Activated CD4-positive, alpha-beta memory T cell treated with anti-CD3 and anti-CD28 coated beads for 36 hours (primary cell): ENCODE data around the gene SART3. TPM values are rescaled to one million over a fixed set of nuclear protein-coding genes. Genes with fewer than 3 reads are reported as not detected.

Experiments
- CTCF ChIA-PET: fragments of 350-600 bp; sonication (Branson Sonifier 250); formaldehyde crosslinking; loops from one replicate; lab custom pipeline; 2021; ENCODE audit warnings: antibody characterized with exemption, inconsistent platforms; lab: Charles Lee
- POLR2A ChIA-PET: fragments of 350-600 bp; sonication (Branson Sonifier 250); formaldehyde crosslinking; loops from one replicate; lab custom pipeline; 2021; ENCODE audit warnings: antibody characterized with exemption; lab: Charles Lee
- DNase-seq: peaks from one replicate; pipeline ENCODE4 v3.0.0-alpha.2; 2020
- H3K27ac Mint-ChIP-seq: one replicate; pipeline ENCODE4 v1.8.0; 2021; ENCODE audit warnings: mixed read lengths
- H3K27me3 Mint-ChIP-seq: one replicate; pipeline ENCODE4 v1.8.0; 2021; ENCODE audit warnings: mixed read lengths
- H3K36me3 Mint-ChIP-seq: one replicate; pipeline ENCODE4 v1.8.0; 2021; ENCODE audit warnings: mixed read lengths
- H3K4me1 Mint-ChIP-seq: one replicate; pipeline ENCODE4 v1.8.0; 2021; ENCODE audit warnings: low read depth, mixed read lengths
- H3K4me3 Mint-ChIP-seq: one replicate; pipeline ENCODE4 v1.8.0; 2021; ENCODE audit warnings: mild to moderate bottlenecking, mixed read lengths
- H3K9me3 Mint-ChIP-seq: one replicate; pipeline ENCODE4 v1.8.0; 2021; ENCODE audit warnings: mixed read lengths
- intact Hi-C: fragments of 100-400 bp; cut with micrococcal nuclease; formaldehyde crosslinking; loops from one replicate; pipeline ENCODE4 v1.15.1; 2023
- total RNA-seq, 2 experiments: library from RNA; stranded (reverse); gene quantifications; one replicate each; pipeline ENCODE4 v1.2.3, GENCODE V29; 2021

SART3 gene, protein sequence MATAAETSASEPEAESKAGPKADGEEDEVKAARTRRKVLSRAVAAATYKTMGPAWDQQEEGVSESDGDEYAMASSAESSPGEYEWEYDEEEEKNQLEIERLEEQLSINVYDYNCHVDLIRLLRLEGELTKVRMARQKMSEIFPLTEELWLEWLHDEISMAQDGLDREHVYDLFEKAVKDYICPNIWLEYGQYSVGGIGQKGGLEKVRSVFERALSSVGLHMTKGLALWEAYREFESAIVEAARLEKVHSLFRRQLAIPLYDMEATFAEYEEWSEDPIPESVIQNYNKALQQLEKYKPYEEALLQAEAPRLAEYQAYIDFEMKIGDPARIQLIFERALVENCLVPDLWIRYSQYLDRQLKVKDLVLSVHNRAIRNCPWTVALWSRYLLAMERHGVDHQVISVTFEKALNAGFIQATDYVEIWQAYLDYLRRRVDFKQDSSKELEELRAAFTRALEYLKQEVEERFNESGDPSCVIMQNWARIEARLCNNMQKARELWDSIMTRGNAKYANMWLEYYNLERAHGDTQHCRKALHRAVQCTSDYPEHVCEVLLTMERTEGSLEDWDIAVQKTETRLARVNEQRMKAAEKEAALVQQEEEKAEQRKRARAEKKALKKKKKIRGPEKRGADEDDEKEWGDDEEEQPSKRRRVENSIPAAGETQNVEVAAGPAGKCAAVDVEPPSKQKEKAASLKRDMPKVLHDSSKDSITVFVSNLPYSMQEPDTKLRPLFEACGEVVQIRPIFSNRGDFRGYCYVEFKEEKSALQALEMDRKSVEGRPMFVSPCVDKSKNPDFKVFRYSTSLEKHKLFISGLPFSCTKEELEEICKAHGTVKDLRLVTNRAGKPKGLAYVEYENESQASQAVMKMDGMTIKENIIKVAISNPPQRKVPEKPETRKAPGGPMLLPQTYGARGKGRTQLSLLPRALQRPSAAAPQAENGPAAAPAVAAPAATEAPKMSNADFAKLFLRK
- 10 to 100 TPM; 84.3 to 91.5 TPM for total RNA-seq

DNA sequence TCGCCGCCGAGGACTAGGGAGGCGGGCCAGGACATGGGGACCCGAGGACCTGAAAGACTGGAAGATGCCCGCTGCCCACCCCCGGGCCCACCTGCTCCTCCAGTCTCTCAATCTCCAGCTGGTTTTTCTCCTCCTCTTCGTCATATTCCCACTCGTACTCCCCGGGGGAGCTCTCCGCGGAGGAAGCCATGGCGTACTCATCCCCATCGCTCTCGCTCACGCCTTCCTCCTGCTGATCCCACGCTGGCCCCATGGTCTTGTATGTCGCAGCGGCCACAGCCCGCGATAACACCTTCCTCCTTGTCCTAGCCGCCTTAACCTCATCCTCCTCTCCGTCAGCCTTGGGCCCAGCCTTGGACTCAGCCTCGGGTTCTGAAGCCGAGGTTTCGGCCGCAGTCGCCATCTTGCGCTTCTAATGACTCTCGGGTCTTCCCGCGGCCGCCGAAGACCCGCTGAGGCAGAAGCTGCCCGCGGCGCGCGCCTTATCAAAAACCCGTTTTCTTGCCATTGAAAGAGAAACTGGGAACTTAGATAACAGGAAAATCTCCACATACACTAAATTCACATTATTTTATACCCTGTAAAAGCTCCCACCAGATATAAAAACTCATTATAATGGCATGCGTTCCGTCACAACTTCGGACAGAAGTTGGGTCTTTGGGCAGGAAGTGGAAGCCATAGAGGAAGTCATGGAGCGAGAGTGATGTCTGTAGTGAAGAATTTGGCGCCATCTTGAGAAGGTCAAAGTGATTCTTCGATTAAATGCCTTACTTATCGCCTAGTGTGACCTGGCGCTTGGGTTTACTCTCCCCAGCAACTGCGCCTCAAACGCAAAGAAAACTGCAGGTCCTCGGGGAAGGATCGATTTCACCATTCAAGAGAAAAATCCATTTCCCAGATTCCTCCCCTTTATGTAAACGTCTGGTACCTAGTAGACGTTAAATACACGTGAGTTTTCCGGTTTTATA is at the start of gene SART3:
TSS of gene SART3 (minus strand) at position 422 of the 968 bp plus-strand sequence. CDS start at position 403, 19 bp downstream.
- peak; percentile 88 for DNase-seq
- peak within 1 kb of the TSS; percentile 99 for H3K27ac Mint-ChIP-seq
- intact Hi-C loops = loop anchor here (1.0 to 10.0 kb wide), 3 partner anchors 46 to 274 kb away; partner anchors contain the start of gene FICD
- peaks cover 60% of the 10 kb centered on the region for H3K4me1 Mint-ChIP-seq
- no peaks in the 10 kb centered on the region for H3K9me3 Mint-ChIP-seq
- no peaks in the 10 kb centered on the region for H3K27me3 Mint-ChIP-seq
- peak within 1 kb of the TSS; percentile 100 for H3K4me3 Mint-ChIP-seq
- ChIA-PET POLR2A (interaction anchor here (0.6 to 7.0 kb wide), 8 partner anchors 56 to 1165 kb away, joined by 4 to 66 read pairs (median 5); partner anchors contain the start of genes SELPLG, SSH1 and USP30), CTCF (interaction anchor here (0.6 to 18.8 kb wide), 8 partner anchors 11 to 532 kb away, joined by 3 to 472 read pairs (median 3); partner anchors contain the start of genes ALKBH2 and SELPLG)
- H3K36me3 Mint-ChIP-seq = peaks cover 35% of the 10 kb centered on the region

- DNase-seq = no peak
- H3K27me3 Mint-ChIP-seq = peaks cover 2% of the 10 kb centered on the region
- H3K4me1 Mint-ChIP-seq = peaks cover 12% of the 10 kb centered on the region
- H3K9me3 Mint-ChIP-seq = no peaks in the 10 kb centered on the region
- POLR2A ChIA-PET = no interaction called here
- no peak overlapping the region for H3K27ac Mint-ChIP-seq
- H3K4me3 Mint-ChIP-seq = no peak overlapping the region
- CTCF ChIA-PET = interaction anchor here (0.8 to 13.9 kb wide), 3 partner anchors 45 to 193 kb away, joined by 3 to 472 read pairs (median 3); partner anchors contain the start of genes ISCU and SART3
- H3K36me3 Mint-ChIP-seq = no peaks in the 10 kb centered on the region
- intact Hi-C loops = no loop called here
Measured at GRCh38 chr12:108610336-108610815, 49.4 kb upstream of the SART3 start.

DNA sequence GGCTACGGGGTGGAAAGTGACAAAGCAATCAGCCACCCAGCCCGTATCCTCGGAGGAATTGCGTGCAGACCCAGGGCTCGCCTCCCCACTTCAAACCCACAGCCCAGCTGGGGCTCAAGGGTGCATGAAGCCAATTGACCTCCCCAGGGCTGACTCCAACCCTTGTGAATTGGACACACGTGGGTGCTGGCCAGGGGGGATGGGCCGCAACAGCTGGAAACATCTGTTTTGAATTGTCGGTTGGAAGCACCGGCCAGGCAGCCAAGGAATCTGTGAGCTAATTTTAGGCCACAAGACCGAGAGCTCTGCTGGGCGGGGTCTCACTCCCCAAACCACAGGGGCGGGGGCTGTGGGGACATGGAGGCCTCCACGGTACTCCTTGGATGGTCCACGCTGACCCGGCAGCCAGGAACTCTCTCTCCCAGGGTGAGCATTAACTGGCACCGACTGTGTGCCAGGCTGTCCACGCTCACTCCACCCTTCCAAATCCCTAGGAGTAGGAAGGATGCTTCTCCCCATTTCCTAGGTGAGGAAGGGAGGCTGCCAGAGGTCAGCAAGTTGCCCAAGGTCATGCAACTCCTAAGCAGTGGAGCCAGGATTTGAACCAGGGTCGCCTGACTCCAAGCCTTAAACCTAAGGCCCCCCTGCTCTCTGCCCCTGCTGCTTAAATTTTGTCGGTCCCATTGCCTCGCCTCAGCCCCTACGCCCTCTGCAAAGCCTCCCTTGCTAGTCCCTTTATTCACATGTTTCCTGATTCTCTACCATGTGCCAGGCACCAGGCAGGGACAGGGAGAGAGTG is 48.8 kb upstream of the SART3 start:
- Mint-ChIP-seq H3K4me1 (peaks cover 12% of the 10 kb centered on the region), H3K36me3 (no peaks in the 10 kb centered on the region), H3K9me3 (no peaks in the 10 kb centered on the region), H3K4me3 (no peak overlapping the region), H3K27me3 (peaks cover 3% of the 10 kb centered on the region), H3K27ac (no peak overlapping the region)
- POLR2A ChIA-PET = no interaction called here
- CTCF ChIA-PET = interaction anchor here (0.7 to 13.9 kb wide), 4 partner anchors 8 to 195 kb away, joined by 3 to 472 read pairs (median 6); partner anchors contain the start of genes ISCU and SART3
- no peak for DNase-seq
- intact Hi-C loops = no loop called here

GRCh38 chr12:108608616-108609015 is 47.6 kb upstream of the SART3 start:
- Mint-ChIP-seq H3K4me3 (no peak overlapping the region), H3K27me3 (peaks cover 3% of the 10 kb centered on the region), H3K36me3 (no peaks in the 10 kb centered on the region), H3K27ac (no peak overlapping the region), H3K4me1 (peaks cover 9% of the 10 kb centered on the region), H3K9me3 (no peaks in the 10 kb centered on the region)
- intact Hi-C loops = no loop called here
- ChIA-PET CTCF (interaction anchor here (3.1 kb wide), 1 partner anchor 9 kb away, joined by 8 read pairs; no protein-coding TSS in a partner anchor), POLR2A (no interaction called here)
- DNase-seq = no peak

DNA sequence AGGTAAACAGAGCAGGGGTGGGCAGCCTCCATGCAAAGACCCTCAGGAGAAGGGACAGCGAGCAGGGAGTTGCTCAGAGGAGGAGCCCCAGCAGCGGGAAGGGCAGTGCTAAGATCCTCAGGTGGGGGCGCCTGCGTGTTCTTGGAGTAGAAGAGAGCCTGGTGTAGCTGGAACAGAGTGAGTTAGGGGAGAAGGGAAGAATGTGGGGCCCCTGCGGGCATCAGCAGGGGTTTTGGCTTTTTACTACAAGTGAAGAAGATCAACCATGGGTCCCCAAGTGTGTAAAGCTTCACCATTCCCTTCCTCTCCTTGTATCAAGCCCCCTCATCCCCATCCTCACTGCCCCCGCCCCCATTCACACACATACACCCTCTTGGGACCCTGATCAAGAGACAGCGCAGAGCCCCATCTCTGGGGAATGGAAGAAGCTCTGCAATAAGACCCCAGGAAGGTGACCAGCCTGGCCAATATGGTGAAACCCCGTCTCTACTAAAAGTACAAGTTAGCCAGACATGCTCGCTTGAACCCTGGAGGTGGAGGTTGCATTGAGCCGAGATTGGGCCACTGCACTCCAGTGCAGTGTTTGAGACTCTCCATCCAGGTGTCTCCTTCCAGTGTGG is 47.1 kb upstream of the SART3 start:
- Mint-ChIP-seq H3K4me3 (no peak overlapping the region), H3K27ac (no peak overlapping the region), H3K4me1 (peaks cover 9% of the 10 kb centered on the region), H3K36me3 (no peaks in the 10 kb centered on the region), H3K27me3 (peaks cover 3% of the 10 kb centered on the region), H3K9me3 (no peaks in the 10 kb centered on the region)
- ChIA-PET POLR2A (no interaction called here), CTCF (interaction anchor here (3.1 kb wide), 1 partner anchor 10 kb away, joined by 8 read pairs; no protein-coding TSS in a partner anchor)
- intact Hi-C loops = no loop called here
- DNase-seq = no peak

GRCh38 chr12:108606492-108606891 is 45.5 kb upstream of the SART3 start:
- peaks cover under 1% of the 10 kb centered on the region for H3K4me1 Mint-ChIP-seq
- H3K36me3 Mint-ChIP-seq = no peaks in the 10 kb centered on the region
- intact Hi-C loops = no loop called here
- ChIA-PET CTCF (no interaction called here), POLR2A (no interaction called here)
- no peak overlapping the region for H3K27ac Mint-ChIP-seq
- DNase-seq = no peak
- H3K27me3 Mint-ChIP-seq = peaks cover 3% of the 10 kb centered on the region
- H3K4me3 Mint-ChIP-seq = no peak overlapping the region
- H3K9me3 Mint-ChIP-seq = no peaks in the 10 kb centered on the region

DNA sequence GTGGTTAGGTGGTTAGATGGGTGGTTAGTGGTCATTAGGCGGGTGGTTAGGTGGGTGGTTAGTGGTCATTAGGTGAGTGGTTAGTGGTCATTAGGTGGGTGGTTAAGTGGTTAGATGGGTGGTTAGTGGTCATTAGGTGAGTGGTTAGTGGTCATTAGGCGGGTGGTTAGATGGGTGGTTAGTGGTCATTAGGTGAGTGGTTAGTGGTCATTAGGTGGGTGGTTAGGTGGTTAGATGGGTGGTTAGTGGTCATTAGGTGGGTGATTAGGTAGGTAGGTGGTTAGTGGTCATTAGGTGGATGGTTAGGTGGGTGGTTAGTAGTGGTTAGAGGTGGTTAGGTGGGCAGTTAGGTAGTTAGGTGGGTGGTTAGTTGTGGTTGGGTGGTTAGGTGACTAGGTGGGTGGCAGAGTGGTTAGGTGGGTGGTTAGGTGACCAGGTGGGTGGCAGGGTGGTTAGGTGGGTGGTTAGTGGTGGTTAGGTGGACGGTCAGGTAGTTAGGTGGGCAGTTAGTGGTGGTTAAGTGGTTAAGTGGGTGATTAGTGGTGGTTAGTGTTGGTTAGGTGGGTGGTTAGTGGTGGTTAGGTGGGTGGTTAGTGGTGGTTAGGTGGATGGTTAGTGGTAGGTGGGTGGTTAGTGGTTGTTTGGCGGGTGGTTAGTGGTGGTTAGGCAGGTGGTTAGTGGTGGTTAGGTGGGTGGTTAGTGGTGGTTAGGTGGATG is 44.9 kb upstream of the SART3 start:
- POLR2A ChIA-PET = no interaction called here
- H3K4me1 Mint-ChIP-seq = no peaks in the 10 kb centered on the region
- CTCF ChIA-PET = no interaction called here
- H3K36me3 Mint-ChIP-seq = no peaks in the 10 kb centered on the region
- intact Hi-C loops = no loop called here
- no peak for DNase-seq
- no peaks in the 10 kb centered on the region for H3K9me3 Mint-ChIP-seq
- peaks cover 3% of the 10 kb centered on the region for H3K27me3 Mint-ChIP-seq
- H3K27ac Mint-ChIP-seq = peak overlapping the region; percentile 2
- peak overlapping the region; percentile 28 for H3K4me3 Mint-ChIP-seq

DNA sequence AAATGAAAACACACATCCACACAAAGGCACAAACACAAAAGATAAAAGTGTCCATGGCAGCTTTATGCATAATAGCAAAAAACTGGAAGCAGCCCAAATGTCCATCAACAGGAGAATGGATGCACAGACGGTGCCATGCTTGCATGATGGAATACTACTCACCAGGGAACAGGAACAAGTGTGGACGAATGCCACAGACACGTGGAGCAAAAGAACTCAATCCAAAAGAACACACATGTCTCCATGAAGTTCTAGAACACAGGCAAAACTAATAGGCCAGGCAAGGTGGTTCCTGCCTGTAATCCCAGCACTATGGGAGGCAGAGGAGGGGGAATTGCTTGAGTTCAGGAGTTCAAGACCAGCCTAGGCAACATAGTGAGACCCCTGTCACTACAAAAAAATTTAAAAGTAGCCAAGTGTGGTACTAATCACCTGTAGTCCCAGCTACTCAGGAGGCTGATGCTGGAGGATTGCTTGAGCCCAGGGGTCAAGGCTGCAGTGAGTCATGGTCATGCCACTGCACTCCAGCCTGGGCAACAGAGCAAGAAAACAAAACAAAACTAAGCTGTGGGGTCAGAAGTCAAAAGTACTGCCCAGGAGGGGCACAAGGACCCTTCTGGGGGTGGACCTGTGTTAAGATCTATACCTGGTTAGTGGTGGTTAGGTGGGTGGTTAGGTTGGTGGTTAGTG is 44.2 kb upstream of the SART3 start:
- ChIA-PET CTCF (interaction anchor here (1.0 to 1.8 kb wide), 2 partner anchors 12 to 36 kb away, joined by 3 to 7 read pairs; no protein-coding TSS in a partner anchor), POLR2A (no interaction called here)
- DNase-seq = no peak
- peak overlapping the region; percentile 28 for H3K4me3 Mint-ChIP-seq
- H3K9me3 Mint-ChIP-seq = no peaks in the 10 kb centered on the region
- H3K4me1 Mint-ChIP-seq = no peaks in the 10 kb centered on the region
- no peaks in the 10 kb centered on the region for H3K36me3 Mint-ChIP-seq
- no peak overlapping the region for H3K27ac Mint-ChIP-seq
- peaks cover 3% of the 10 kb centered on the region for H3K27me3 Mint-ChIP-seq
- intact Hi-C loops = no loop called here

DNA sequence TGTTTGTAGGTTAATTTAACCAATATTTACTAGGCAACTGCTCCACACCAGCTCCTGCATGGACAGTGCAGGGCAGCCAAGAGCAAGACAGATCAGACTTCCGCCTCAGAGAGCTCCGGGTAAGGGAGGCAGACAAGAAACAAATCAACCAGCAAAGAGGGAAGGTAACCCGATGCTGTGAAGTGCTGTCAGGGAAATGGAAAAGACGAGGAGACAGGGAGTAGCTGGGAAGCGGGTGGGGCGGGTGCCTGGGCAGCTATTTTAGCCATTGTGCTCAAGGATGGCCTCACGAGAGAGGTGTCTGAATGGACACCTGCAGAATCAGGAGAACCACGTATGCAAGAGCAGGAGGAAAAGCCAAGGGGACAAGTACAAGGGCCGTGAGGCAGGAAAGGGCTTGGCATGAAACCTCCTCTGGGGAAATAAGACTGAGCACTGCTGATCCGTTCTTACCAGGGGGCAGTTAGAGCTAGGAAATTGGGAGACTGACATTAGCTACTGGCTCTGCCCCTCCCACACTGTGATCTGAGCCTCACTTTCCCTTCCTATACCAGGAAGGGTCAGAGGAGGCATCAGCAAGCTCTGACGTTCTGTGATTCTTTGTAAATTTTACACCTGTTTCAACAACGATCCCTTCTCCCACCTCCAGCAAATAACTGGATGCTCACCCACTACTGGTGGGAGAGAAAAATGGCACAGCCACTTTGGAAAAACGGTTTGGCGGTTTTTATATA is 43.4 kb upstream of the SART3 start:
- peaks cover 3% of the 10 kb centered on the region for H3K27me3 Mint-ChIP-seq
- no peak overlapping the region for H3K27ac Mint-ChIP-seq
- DNase-seq = no peak
- H3K9me3 Mint-ChIP-seq = no peaks in the 10 kb centered on the region
- no peak overlapping the region for H3K4me3 Mint-ChIP-seq
- ChIA-PET POLR2A (no interaction called here), CTCF (interaction anchor here (1.0 to 1.8 kb wide), 2 partner anchors 13 to 36 kb away, joined by 3 to 7 read pairs; no protein-coding TSS in a partner anchor)
- no peaks in the 10 kb centered on the region for H3K36me3 Mint-ChIP-seq
- intact Hi-C loops = no loop called here
- H3K4me1 Mint-ChIP-seq = no peaks in the 10 kb centered on the region
